Measurements from ENCODE around the gene HSPA12A.

Gene HSPA12A

DNA sequence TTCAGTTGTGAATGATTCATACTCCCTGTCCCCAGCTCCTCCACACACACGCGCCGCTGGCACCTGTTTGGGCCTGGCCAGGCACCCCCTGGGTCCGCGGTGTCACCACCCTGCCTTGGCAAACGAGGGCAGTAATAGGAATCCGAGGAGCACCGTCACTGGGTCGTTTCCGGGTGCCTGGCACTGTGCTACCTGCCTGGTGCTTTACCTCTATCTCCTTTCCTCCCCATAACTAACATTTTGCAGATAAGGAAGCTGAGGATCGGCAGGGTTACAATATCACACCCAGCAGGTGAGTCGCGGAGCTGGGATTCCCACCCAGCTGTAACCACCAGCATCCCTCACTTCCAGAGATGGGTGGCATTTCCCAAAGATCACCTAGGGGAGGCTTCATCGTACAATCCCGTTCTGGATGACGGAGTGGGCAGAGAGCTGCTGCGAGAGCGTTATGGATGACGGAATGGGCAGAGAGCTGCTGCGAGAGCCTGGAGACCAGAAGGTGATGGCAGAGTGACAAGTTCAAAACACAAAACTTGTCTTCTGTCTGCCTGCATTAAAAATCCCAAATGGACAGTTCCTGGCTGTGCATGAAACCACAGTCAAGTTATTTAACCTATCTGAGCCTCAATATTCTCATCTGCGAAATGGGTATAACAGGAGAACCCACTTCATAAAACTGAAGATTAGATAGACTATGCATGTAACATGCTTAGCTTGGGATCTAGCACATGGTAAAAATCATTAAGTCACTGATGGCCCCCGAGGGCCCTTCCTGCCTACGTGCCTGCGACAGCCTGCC lies 1.1 kb upstream of the HSPA12A start:
- DNase-seq (ENCODE audit: low read depth) = no peak

DNA sequence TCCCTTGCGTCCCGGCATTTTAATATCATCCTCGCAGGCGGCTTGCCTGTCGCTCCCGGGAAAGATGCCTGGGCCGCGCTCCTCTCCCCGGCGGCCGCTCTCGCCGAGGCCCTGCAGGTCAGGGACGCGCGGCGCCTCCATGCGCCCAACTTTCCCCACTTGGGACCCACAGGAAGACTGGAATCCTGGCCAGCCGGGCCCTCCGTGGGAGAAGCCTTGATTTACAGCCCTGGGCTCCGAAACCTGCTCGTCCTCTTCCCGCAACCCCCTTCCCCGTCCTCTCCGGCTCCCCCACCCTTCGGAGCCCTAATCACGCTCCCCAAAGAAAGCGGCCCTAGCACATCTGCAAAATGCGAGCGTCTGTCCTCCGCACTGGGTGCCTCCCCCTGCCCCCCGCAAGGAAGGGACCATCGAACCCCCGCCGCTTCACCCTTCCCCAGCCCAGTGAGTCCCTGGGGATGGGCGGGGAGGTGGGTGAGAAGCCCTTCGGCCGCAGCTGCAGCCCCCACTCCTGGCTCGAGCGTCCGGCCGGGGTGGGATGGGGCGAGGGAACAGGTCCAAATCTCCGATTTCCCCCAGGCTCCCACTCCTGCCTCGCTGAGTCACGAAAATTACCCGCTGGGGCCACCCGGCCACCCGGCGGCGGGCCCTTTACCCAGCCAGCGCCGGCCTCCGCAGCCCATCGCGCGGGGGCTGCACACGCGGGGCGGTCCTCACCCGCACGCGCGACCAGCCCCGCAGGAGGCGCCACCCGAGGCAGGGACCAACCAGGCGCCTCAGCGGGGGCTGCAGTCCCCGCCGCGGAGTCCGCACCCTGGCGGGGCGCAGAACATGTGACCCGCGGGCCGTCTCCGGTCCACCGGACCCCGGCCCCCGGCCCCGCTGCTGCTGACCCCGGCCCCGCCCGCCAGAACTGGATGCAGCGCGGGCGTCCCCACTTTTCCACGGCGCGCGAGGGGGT lies 695 bp downstream of the HSPA12A start:
- peak; percentile 33 for DNase-seq (ENCODE audit: low read depth)

DNA sequence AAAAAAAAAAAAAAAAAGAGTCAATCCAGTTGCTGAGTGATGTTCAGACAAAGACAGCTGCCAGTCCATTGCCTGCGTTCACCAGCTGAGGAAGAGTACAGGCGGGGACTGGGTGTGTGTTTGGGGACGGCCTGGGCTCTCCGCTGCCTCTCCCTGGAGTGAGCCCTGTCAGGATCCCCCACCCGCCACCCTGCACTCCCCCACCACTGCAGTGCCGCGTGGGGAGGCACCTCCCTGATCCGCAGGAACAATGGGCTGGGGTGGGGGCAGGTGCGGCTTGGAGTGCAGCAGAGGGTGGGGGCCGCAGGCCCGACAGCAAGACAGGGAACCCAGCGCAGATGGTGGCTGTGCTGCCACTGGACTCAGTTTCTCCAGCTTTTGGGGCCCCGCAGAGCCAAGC lies 1.4 kb downstream of the HSPA12A start:
- DNase-seq (ENCODE audit: low read depth) = no peak

DNA sequence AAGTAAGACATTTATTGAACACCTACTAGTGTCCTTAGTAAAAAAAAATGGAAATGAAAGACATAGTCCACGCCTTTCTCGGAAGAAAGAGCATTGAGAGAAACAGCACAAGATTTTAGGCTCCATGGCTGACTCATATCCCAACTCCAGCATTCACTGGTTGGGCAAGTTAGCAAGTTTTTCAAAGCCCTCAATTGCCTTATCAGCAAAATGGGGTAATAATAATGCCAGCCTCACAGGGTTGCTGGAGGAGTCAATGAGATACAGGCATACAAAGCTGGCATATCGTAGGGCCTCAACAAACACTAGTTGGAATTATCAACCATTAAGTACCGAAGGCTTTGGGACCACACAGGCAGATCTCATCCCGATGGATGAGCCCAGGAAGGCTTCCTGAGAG lies 4.0 kb downstream of the HSPA12A start:
- no peak for DNase-seq (ENCODE audit: low read depth)

DNA sequence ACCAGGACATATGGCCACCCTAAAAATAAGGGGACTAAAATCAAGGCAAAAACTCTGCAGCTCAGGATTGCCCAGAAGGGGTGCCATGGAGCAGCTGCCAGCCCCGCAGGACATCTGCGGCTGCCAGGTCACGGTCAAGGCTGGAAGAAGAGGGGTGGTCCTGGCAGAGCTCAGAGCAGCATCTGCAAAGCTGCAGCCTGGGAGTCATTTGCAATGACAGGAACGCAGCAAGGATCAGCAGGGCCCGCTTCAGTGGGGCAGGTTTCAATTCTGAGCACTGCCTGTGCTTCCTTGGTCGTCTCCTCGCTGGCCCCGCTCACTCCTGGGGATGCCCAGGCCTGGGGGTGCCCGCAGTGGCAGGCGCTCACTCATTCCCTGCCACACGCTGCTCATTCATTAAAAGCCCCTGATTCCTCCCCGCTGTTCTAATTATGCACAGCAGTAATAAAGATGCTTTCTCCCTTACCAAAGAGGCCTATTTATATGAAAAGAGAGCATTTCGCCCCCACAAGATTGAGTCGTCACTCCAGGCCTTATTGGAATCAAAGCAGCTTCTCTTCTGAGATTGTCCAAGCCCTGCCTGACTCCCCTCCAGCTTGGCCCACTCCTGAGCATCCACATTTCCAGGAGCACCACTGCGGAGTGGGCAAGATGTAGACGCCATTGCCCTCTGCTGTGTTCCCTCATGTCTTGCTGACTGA lies 4.6 kb downstream of the HSPA12A start:
- DNase-seq (ENCODE audit: low read depth) = peak; percentile 12

DNA sequence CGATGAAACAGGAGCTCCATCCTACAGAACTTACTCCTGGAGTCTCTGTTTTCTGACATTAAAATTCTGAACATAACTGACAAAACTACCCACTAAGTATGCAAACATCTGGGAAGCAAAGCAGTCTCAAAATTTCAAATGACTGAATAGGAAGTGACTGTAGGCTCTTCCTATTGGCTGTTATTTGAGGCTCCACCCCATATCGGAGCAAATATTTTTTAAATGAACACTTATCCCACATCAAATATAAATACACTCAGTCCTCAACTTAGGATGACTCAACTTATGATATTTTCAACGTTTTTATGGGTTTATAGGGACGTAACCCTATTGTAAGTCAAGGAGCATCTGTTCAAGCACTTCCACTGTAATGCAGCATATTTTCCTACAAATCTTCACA lies 8.8 kb downstream of the HSPA12A start:
- DNase-seq (ENCODE audit: low read depth) = peak; percentile 77

DNA sequence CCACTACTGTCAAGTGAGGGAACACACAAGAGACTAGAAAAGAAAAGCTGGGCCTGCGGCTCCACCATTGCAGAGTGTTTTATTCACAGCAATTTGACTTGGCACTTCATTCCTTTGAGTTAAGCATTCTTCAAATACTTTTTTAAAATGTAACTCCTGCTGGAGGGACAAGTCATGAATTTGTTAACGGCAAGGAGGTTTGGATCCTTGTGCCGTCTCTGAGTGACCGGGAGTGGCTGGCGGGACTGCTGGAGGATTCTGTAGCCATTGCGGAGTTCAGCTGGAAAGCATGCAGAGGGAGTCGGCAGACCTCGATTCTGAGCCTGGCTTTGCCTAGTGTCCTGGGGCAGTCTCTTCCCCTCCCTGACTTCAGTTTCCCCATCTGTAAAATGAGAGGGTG lies 9.8 kb downstream of the HSPA12A start:
- no peak for DNase-seq (ENCODE audit: low read depth)

DNA sequence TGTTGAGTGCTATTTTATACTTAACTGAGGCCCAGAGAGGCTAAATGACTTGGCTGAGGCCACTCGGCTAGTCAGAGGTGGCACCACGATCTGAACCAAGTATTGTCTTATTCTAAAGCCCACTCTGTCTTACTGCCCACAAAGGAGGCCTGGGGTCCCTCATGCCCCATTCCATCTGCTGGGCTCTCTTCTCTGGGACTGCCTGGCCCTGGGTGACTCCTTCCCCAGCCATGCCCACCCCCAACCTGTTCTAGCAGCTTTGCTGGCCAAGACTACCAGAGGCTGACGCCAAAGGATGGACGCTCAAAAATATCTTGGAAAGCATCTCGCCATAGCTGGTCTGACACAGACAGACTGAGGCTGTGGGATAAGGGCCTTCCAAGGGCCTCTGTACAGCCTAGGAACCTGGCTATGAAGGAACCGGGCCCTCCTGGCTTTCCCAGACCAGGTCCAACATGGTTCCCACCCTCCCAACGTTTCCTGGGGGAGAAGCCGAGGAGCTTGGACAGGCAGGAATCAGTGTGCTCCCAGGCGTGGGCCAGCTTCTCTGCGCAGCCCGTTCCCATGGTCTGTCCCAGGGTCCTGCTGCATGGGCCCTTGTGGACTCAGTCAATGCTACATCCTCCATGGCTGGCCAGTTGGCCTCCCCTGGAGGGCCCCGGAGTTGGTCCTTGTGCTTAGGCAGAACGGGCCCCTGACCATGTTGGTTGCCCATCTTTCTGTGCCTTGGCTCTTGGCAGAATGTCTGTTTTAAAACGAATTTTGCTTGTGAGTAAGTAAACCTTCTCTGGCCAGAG lies 11.7 kb downstream of the HSPA12A start:
- no peak for DNase-seq (ENCODE audit: low read depth)

DNA sequence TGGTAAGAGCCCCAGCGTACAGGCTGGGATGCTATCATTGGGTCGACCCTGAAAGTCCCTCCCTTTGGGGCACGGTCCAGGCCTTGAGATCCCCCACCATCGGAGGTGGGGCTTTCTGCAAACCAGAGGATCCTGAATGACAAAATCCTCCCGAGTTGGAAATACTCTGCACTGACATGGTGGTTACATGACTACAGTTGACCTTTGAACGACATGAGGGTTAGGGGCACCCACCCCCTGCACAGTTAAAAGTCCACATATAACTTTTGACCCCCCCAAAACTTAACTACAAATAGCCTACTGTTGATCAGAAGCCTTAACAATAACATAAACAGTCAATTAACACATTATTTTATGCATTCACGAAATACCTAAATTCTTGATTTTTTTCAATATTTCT lies 13.1 kb downstream of the HSPA12A start:
- no peak for DNase-seq (ENCODE audit: low read depth)

DNA sequence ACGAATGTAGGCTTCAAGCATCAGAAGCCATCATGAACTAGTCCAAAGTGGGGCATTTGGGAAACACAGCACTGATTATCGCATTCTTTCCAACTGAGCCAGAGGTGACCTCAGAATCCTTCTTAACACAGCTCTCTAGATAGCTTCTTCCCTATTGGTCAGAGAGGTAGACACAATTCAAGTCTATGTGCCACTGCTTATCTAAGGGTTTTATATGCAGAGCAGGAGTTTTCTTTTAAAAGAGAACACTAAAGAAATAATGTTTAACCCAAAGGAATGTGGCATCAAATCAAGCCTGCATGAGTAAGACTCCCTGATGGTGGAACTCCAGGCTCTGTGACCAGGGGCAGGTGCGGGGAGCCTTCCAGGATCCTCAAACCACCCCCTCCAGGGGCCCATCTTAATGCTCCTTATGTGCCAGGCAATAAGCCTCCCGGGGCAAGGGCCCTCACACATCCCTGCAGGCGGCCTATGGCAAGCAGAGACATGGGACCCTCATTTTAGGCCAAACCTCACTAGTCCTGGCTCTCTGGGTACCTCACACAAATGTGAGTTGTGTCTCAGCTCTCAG lies 13.8 kb downstream of the HSPA12A start:
- DNase-seq (ENCODE audit: low read depth) = peak; percentile 32

DNA sequence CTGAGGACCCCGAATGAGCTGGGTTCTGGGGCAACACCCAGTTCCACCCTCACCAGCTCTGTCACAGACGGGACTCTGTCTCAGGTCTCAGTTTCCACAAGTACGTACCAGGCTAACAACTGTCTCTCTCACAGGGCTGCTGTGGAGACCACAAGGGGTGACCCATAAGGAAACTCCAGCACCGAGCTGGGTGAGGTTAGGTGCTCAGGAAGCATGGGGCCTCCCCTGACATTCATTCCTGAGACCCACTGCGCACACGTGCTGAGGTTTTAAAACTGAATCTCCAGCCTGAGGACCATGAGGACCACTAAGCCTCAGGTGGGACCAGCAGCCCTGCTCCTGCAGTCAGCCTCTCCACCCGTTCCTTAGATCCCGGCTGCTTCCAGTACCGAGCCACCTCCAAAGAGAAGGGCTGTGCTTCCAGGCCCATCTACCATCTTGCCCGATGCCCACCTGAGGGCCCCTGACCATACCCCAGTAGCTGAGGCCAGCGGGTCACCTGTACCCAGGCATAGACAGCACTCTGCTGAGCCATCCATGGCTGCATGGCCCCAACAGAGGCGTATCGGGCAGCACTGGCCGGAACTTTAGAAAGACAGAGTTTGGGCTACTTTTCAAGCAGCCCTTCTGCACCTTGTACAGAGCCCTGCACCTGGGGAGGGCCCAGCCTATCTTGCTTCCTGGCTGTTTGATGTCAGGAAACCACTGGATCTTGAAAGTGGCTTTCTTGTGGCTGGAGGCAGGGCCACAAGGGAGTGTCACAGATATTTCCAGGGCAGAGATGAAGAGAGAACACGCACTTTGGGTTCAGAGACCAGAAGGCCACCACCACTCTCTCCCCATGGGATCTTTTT lies 18.7 kb downstream of the HSPA12A start:
- DNase-seq (ENCODE audit: low read depth) = no peak

DNA sequence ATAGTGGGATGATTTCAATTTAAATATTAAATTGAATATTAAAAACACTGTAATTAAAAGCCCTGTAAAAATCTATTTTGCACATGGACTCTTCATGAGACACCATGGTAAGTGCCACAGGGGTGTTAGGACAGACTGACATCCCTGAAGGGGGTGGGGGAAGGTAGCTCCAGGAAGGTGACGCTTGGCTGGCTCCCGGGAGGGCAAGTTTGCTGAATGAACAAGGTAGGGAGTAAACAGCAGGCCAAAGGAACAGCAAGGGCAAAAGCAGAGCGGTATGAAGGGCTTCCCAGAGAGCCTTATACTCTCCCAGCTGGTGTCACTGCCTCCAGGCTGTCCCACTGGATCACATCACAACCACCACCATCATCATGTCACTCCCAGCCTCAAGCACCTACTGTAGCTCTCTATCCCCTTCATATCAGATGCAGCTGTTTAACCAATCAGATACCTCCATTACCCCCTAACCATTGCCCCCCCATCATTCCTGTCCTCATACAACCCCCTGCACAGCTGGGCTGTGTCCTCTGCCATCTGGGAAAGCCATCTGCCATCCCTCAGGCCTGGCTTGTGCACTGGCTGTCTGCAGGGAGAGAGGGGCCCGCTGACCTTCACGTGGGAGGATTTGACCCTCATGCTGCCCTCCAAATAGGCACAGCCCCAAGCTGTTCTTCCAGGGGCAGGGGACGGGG lies 19.5 kb downstream of the HSPA12A start:
- DNase-seq (ENCODE audit: low read depth) = no peak

DNA sequence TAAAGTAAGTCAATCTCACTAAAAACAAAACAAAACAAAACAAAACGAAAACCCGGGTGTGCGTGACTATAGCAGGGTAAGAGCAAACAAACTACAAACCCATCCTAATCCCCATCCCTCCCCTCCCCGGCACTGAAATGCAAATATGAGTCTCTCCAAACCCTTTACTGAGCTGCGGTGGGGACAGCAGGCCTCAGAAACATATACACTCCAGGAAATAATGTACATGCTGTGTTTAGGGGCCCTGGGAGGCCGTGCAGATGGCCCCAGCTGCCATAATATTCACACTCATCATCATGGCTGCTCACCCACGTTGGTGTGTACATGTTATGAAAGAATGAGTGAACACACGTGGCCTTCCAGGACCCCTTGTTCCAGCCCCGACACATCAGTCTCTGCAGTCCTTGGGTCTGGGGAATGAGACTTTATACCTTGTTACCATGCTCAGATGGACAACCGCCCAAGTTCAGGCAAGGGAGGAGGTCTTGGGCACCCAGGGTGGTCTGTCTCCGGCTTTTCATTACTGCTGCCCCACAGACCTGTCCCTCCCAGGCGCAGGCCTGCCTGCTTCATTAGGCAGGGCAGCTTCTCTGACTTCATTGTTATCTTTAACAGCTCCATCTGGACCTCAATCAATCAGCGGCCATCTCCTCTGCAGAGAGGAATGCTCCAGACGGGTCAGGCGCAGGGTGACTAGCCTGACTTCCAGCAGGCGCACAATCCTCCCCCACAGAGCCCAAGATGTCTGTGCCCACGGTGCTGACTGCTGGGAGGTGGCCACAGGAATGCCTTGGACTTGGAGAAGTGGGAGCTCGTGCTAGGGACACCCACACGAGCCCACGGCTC lies 20.6 kb downstream of the HSPA12A start:
- DNase-seq (ENCODE audit: low read depth) = no peak

DNA sequence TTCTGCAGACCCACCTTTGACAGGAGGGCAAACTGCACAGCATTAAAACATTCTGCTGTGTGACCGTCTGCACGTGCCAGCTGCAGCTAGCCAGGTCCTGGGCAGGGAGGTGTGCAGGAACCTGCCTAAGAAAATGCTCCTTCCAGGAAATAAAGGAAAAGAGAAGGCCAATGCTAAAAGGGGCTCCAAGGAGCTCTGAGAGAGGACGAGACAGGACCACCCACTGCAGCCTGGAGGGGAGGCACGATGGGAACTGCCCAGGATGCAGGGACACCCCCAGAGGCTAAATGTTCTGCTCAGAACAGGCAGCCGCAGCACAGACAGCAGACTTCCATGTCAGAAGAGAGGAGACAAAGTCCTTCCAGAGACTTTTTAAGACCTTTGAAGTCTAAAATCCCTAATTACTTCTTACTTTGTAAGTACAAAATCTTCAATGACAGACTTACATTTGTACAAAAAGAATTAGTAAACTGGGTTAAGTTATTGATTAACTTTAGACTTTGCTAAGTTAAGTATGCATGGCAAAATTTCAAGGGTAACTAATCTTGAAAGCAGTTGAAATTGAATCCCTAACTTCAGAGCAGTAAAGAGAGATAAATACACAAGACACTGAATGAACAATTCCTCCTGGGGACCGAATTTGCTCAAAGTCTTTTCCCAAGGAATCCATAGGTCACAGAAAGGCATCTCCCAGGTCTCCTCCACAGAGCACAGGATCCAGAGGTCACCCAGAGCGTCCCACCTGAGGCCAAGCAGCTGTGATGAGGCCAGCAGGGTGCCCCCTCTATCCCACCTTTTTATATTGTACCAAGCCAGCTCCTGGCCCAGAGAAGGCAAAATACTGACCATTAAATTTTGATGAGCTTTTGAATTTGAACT lies 21.5 kb downstream of the HSPA12A start:
- DNase-seq (ENCODE audit: low read depth) = no peak

DNA sequence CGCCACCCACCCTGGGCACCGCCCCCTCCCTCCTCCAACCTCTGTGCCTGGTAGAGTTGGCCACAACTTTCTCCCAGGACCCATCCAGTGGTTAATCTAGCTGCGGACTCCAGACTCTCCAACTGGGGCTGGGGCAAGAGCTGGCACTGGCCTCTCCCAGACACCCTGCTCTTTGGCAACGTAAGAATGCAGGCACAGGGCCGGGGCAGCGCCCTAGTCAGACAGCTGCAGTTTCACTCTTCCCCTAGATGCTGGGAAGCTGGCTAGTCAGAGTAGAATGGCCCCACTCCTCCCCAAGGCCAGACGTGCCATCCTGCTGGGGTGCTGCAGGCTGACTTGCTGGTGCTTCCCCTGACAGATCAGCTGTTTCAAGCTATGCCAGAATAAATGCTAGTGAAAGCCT lies 22.1 kb downstream of the HSPA12A start:
- no peak for DNase-seq (ENCODE audit: low read depth)

DNA sequence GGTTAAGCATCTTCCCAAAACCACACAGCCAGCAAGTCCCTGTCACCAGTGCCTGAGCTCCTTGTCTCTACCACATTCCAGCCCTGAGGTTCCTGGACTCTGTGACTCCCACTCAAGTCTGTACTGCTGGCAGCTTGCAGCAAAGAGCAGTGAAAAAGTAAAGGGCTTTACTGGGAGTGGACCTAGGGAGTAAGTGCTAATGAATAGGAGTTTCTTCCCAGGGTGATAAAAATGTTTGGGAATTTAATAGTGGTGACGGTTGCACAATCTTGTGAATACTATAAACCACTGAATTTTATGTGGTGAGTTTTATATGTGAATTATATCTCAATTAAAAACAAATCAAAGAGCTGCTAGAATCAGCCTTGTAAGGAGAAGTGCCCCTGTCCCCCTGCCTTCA lies 22.6 kb downstream of the HSPA12A start:
- DNase-seq (ENCODE audit: low read depth) = no peak

DNA sequence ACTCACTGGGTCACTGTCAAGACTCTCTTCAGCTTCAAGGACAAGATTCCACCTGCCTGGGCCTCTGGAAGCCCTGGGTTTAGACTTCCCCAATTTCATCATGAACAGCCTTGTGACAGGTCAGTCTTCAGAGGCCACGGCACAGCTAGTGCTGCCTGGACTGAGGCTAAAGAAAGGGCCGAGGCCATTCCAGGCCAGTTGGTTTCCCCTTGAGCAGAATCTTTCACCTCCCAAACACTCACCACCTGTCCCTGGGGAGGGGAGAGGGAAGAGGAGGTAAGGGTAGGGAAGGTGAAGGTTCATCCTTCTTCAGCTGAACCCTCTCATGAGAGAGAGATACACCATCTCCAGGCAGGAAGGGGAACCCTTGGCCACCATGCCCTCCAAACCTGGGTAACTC lies 24.3 kb downstream of the HSPA12A start:
- no peak for DNase-seq (ENCODE audit: low read depth)

DNA sequence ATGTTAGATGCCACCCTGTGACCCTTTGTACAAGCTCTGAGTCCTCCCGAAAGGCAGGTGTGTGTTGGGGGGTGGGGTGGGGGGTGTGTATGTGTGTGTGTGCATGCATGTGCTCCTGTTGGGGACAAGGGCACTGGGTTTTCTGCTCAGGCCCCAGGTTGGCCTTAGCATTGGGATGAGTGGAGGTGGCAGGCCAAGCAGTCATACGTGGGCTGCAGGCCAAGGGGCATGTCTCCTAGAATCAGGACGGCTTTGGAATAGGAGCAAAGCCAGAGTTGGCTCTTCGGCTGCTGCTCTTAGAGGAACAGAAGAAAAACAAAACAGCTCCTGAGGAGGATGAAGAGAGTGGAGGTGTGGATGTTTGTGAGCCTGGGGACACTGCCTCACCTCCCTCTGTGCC lies 26.0 kb downstream of the HSPA12A start:
- no peak for DNase-seq (ENCODE audit: low read depth)
